GM12872 (cell line): ENCODE measurements around the gene SMYD3.

Experiments used
- TF ChIP-seq, protein P1 (sequence below): IDR thresholded peaks from 3 replicates; pipeline ENCODE4 v1.5.1; 2011; ENCODE audit warnings: low read depth, mild to moderate bottlenecking, low read length, moderate library complexity; ENCODE audit not compliant: insufficient read depth

Gene SMYD3

DNA sequence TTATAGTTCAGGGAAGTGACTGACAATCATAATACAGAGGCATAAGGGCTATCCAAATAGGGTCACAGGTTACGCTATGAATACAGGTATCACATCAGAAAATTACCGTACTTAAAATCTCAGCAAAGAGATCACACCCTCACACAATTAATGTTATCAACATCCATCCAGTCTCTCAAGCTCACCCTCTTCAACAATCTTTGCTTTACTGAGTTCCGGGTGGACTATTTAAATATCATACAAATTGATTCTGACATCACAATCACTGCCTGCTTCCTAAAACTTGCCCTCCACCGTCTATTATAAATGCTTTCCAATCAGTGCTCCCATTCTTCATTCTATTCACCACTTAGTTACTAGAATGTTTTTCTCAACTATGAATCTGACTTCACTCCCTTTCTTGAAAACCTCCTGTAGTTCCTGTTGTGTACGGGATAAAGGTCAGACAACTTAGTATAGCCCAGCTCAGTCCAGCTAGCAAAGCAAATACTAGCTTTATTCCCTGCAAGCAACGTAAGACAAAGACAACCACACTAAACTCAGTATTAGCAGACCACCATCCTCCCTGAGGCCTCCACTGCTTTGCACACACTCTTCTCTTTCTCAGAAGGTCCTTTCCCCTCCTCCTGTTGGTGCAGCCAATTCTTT is 398.7 kb downstream of the SMYD3 start:
- TF ChIP-seq, protein P1, sequence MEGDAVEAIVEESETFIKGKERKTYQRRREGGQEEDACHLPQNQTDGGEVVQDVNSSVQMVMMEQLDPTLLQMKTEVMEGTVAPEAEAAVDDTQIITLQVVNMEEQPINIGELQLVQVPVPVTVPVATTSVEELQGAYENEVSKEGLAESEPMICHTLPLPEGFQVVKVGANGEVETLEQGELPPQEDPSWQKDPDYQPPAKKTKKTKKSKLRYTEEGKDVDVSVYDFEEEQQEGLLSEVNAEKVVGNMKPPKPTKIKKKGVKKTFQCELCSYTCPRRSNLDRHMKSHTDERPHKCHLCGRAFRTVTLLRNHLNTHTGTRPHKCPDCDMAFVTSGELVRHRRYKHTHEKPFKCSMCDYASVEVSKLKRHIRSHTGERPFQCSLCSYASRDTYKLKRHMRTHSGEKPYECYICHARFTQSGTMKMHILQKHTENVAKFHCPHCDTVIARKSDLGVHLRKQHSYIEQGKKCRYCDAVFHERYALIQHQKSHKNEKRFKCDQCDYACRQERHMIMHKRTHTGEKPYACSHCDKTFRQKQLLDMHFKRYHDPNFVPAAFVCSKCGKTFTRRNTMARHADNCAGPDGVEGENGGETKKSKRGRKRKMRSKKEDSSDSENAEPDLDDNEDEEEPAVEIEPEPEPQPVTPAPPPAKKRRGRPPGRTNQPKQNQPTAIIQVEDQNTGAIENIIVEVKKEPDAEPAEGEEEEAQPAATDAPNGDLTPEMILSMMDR = no peak

DNA sequence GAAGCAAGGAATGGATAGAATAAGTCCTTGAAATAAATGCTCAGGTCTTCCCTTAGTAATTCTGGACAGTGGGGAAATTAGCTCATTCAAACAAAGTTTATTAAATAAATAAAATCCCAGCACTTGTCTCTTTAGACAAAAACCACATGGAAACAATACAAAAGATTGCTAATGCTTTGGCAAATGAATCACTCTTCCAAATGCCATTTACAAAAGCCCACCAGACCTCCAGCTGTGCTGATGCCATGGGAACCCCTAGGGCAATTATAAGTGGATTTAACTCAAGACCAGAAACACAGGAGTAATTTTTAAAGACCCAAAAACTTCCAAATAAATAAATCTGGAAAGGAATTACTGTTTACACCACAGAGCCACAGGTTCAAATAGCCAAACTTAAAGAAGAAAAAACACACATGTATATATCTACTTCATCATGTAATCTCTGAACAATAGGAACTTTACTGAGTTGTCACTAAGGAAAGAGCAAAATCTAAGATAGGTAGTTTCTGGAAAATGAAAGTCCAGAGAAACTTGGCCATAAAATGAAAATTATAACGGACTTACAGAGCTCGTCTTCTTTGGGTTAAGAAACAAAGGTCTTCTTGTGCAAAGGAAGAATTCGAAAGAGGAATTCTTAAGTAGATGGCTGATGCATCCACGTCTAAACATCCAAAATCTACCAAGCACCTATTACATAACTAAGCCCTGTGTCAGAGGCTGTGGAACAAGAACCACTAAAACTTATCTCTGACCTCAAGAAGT is 399.4 kb downstream of the SMYD3 start:
- TF ChIP-seq, protein P1 = no peak

DNA sequence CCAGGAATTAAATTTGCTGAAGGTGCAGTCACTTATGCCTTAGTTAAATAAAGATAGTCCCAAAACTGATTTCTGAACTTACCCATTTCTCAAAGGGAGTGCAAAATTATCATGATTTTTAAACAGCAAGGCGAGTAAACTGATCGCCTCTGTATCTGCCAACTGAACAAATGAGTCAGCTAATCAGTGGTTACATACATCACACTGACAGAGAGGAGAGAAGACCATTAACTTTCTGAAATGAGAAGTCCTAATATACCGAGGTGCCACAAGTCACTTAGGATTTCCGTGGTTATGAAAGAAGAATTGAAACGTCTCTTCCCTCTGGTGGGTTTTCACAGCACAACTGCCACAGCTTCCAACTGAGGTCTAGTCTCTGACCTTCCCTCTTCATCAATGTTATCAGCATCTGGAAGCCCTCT is 400.7 kb downstream of the SMYD3 start:
- TF ChIP-seq, protein P1 = no peak

DNA sequence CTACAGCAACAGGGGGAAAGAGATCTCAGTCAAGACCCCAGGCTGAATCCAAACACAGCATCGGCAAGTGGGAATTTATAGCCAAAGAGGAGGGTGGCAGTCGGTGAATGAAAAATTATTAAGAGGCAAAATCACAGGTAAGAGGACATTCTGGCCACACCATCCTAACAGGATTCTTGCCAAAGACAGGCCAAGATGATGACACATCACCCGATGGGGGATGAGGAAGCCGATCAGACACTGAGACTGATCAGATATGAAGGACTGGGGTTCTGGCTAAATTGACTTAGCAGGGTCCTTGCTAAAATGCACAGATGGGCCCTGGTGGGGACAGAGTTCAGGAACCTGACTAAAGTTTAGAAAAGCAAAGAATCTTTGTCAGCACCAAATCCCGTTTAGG is 402.2 kb downstream of the SMYD3 start:
- TF ChIP-seq, protein P1 = no peak

DNA sequence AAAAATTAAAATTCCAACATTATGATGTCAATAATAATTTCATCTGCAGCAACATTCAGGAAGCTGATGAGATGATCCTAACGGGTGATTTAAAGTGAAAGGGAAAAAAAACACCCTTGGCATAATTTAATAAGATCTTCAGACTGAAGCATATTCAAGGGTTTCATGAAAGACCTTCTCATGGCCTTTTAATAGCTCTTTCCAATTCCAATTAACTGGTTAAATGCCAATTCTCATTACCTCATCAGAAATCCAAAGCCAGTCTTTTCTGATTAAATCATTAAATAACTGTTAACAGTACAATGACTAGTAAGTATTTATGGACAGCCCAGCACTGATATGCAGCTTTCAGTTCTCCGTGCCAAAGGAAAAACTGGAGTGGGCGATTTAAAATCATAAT is 407.5 kb downstream of the SMYD3 start:
- TF ChIP-seq, protein P1 = no peak

DNA sequence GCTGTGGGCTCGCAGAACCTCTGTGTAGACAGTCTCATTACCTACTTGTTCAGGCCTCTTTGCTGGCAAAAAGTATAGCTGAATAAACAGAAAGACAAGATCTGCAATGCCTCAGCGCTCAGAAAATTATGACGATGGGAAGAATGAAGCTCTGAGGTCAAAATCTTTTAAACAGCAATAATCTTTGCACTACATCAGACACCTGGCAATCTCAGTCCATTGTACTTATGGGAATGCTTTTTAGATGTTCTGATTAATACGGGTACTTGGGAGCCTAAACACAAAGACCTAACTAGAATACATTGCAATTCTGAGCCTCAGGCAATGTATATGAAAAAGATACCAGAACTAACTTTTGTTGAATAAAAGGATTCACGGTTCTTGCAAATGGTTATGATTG is 410.7 kb downstream of the SMYD3 start:
- TF ChIP-seq, protein P1 = no peak

DNA sequence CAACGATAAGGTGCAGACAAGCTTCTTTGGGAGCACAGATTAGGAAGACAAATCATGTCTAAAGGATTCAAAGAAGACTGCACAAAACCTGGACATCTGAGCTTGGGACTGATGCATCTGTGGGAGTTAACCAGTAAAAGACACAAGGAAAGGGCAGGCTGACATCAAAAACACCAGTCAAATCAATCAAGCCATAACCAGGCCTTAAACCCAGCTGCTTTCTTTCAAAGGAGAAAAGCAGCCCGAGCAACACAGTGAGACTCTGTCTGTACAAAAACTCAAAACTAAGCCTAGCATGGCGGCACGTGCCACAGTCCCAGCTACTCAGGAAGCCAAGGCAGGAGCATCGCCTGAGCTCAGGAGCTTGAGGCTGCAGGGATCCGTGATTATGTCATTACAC is 411.6 kb downstream of the SMYD3 start:
- TF ChIP-seq, protein P1 = no peak
